ENCODE results near the gene SETD1B.
A peak's percentile ranks its signal among the peaks of the same experiment; 100 is the strongest.
"Not testable (repeated sequence)": the region's sequence is repeated elsewhere in the genome, so short reads cannot be mapped to it uniquely, and the experiment has no call there.

Gene SETD1B

DNA sequence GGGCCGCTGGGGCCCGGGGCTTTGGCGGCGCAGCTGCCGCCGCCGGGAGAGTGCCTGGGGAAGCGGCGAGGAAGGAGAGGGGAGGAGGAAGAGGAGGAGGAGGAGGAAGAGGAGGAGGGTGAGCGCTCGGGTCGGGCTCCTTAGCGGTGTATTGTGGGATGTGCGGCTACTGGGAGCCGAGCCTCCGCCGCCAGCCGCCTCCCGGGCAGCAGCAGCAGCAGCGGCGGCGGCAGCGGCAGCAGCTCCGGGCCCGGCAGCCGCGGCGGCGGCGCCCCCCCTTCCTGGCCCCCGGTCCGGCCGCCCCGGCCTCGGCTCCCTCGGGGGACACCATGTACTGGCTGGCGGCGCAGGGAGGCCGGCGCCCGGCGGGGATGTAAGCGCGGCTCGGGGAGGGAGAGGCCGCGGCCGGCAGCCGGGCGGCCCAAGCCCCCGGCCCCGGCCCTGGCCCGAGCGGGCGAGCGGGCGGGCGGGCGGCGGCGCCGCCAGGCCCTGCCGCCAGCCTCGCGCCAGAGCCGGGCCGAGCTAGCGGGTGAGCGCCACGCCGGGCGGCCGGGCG is at the start of gene SETD1B:
TSS of gene SETD1B (plus strand) at position 149 of the 556 bp plus-strand sequence. CDS start 729 bp downstream, outside the sequence.
- Histone ChIP-seq H3K36me3 (ENCODE audit: insufficient read depth, low read depth, low read length) (peaks cover 14% of the 10 kb centered on the region), H3K4me3 (ENCODE audit: low read length) (peak within 1 kb of the TSS; percentile 79), H3K9me3 (ENCODE audit: insufficient read depth, low read depth, low read length) (no peaks in the 10 kb centered on the region), H3K27ac (ENCODE audit: low read length) (peak within 1 kb of the TSS; percentile 99), H3K27me3 (ENCODE audit: insufficient read depth, low read length) (no peaks in the 10 kb centered on the region), H3K9ac (ENCODE audit: low read depth, low read length) (peak within 1 kb of the TSS; percentile 97), H3K4me1 (ENCODE audit: insufficient read depth, low read length) (peaks cover 13% of the 10 kb centered on the region)

DNA sequence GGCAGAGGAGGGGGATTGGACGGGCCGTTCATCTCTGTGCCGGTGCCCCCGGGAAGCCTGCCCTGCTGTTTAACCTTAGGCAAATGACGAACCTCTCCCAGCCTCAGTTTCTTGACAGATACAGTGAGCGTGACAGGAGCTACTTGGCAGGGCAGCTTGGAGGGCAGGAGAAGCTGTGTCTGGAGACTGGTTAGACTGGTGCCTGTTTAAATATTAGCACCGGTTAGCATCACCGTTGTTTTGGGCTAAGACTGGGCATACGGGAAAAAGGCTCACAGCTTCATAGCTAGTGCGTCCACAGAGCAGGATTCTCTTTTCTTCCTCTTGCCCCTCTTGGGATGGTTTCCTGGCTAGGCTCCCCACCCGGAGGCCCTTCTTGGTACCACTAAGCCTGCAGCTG is 49.0 kb upstream of the SETD1B start:
- Histone ChIP-seq H3K27ac (ENCODE audit: low read length) (no peak overlapping the region), H3K4me1 (ENCODE audit: insufficient read depth, low read length) (no peaks in the 10 kb centered on the region), H3K36me3 (ENCODE audit: insufficient read depth, low read depth, low read length) (peaks cover 24% of the 10 kb centered on the region), H3K9me3 (ENCODE audit: insufficient read depth, low read depth, low read length) (no peaks in the 10 kb centered on the region), H3K27me3 (ENCODE audit: insufficient read depth, low read length) (no peaks in the 10 kb centered on the region), H3K4me3 (ENCODE audit: low read length) (no peak overlapping the region), H3K9ac (ENCODE audit: low read depth, low read length) (no peak overlapping the region)

DNA sequence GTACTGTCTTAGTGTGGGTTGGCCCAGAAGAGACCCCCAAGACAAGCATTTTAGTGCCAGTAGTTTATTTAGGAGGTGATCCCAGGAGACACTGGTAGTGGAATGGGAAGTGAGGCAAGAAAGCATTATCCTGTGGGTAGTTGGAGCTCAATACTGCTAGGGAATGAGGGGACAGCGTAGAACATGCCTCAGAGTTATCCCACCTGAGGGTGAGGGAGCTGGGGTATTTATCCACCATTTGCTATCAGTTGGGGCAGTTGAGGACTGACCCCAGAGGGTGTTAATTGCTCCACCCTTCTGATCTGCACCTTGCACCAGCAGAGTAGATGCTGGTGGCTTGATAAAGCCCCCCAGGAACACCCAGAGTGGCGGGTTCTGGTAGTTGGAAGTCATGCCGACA is 48.2 kb upstream of the SETD1B start:
- Histone ChIP-seq H3K36me3 (ENCODE audit: insufficient read depth, low read depth, low read length) (peaks cover 17% of the 10 kb centered on the region; the same call in 1 of the 2 replicates), H3K9me3 (ENCODE audit: insufficient read depth, low read depth, low read length) (no peaks in the 10 kb centered on the region), H3K9ac (ENCODE audit: low read depth, low read length) (no peak overlapping the region), H3K4me3 (ENCODE audit: low read length) (no peak overlapping the region), H3K4me1 (ENCODE audit: insufficient read depth, low read length) (no peaks in the 10 kb centered on the region), H3K27ac (ENCODE audit: low read length) (no peak overlapping the region), H3K27me3 (ENCODE audit: insufficient read depth, low read length) (no peaks in the 10 kb centered on the region)

DNA sequence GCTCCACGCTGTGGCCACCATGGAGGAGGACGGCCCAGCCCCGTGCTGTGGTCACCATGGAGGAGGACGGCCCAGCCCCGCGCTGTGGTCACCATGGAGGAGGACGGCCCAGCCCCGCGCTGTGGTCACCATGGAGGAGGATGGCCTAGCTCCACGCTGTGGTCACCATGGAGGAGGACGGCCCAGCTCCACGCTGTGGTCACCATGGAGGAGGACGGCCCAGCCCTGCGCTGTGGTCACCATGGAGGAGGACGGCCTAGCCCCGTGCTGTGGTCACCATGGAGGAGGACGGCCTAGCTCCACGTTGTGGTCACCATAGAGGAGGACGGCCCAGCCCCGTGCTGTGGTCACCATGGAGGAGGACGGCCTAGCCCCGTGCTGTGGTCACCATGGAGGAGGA is 45.3 kb upstream of the SETD1B start:
- H3K4me1 ChIP-seq (ENCODE audit: insufficient read depth, low read length); H3K27me3 ChIP-seq (ENCODE audit: insufficient read depth, low read length); H3K9ac ChIP-seq (ENCODE audit: low read depth, low read length); H3K36me3 ChIP-seq (ENCODE audit: insufficient read depth, low read depth, low read length); H3K9me3 ChIP-seq (ENCODE audit: insufficient read depth, low read depth, low read length); H3K27ac ChIP-seq (ENCODE audit: low read length); H3K4me3 ChIP-seq (ENCODE audit: low read length): not testable (repeated sequence)

DNA sequence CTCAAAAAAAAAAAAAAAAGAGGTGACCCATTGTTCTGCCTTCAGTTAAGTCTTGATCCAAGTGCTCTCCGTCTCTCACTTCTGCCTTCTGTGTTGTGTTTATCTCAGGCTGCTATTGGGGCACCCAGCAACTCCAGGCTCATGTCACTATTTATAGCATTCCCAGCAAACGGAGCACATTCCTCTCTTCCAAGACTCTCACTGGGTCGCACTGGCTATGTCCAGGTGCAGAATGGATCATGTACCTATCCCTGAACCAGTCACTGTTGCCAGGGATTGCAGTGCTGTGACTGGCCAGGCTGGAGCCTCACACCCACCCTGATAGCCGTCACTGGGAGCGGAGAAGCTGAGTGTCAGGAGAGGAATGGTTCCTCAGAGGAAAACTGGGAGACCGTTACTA is 41.5 kb upstream of the SETD1B start:
- H3K9me3 ChIP-seq (ENCODE audit: insufficient read depth, low read depth, low read length): no peaks in the 10 kb centered on the region
- H3K36me3 ChIP-seq (ENCODE audit: insufficient read depth, low read depth, low read length): peaks cover 10% of the 10 kb centered on the region; the same call in 1 of the 2 replicates
- H3K27me3 ChIP-seq (ENCODE audit: insufficient read depth, low read length): no peaks in the 10 kb centered on the region
- no peak overlapping the region for H3K4me3 ChIP-seq (ENCODE audit: low read length)
- H3K9ac ChIP-seq (ENCODE audit: low read depth, low read length): no peak overlapping the region
- H3K4me1 ChIP-seq (ENCODE audit: insufficient read depth, low read length): no peaks in the 10 kb centered on the region; the same call in 1 of the 2 replicates
- no peak overlapping the region for H3K27ac ChIP-seq (ENCODE audit: low read length)

DNA sequence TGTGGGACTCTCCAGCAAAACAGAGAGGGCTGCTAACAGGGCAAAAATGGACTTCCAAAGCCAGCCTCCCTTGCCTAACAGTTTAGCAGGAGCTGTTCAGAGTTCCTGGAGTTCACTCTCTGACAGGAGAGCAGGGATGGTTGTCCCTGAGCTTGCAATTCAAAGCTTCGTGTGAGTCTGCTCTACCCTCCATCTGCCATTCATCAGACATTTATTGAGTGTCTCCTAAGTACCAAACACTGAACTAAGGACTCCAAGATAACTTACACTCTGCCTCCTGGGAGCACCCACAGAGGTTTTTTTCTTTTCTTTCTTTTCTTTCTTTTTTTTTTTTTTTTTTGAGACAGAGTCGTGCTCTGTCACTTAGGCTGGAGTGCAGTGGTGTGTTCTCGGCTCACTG is 39.0 kb upstream of the SETD1B start:
- H3K9me3 ChIP-seq (ENCODE audit: insufficient read depth, low read depth, low read length): no peaks in the 10 kb centered on the region
- no peaks in the 10 kb centered on the region for H3K27me3 ChIP-seq (ENCODE audit: insufficient read depth, low read length)
- H3K4me1 ChIP-seq (ENCODE audit: insufficient read depth, low read length): no peaks in the 10 kb centered on the region; the same call in 1 of the 2 replicates
- H3K36me3 ChIP-seq (ENCODE audit: insufficient read depth, low read depth, low read length): peaks cover 10% of the 10 kb centered on the region; the same call in 1 of the 2 replicates
- no peak overlapping the region for H3K4me3 ChIP-seq (ENCODE audit: low read length)
- H3K9ac ChIP-seq (ENCODE audit: low read depth, low read length): no peak overlapping the region
- no peak overlapping the region for H3K27ac ChIP-seq (ENCODE audit: low read length)

DNA sequence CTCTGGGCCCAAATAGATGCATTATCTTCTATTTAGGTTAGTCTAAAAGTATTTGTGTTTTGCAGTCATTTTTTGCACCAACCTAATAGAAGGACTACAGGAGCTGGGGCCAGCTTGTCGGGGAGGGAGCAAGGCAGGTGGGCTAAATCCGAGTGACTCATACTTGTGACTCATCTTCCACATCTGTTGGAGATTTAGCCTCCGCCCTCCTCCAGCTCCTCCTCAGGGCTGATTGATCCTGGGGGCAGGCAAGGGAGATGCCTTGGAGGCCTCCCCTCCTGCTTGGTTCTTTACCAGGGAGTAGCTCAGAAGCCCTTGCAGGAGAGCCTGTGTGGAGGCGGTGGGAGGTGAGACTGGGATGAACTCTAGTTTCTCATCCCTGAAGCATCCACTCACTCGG is 38.2 kb upstream of the SETD1B start:
- Histone ChIP-seq H3K36me3 (ENCODE audit: insufficient read depth, low read depth, low read length) (peaks cover 10% of the 10 kb centered on the region; the same call in 1 of the 2 replicates), H3K4me1 (ENCODE audit: insufficient read depth, low read length) (no peaks in the 10 kb centered on the region; the same call in 1 of the 2 replicates), H3K9ac (ENCODE audit: low read depth, low read length) (no peak overlapping the region), H3K9me3 (ENCODE audit: insufficient read depth, low read depth, low read length) (no peaks in the 10 kb centered on the region), H3K4me3 (ENCODE audit: low read length) (no peak overlapping the region), H3K27ac (ENCODE audit: low read length) (no peak overlapping the region), H3K27me3 (ENCODE audit: insufficient read depth, low read length) (no peaks in the 10 kb centered on the region)

DNA sequence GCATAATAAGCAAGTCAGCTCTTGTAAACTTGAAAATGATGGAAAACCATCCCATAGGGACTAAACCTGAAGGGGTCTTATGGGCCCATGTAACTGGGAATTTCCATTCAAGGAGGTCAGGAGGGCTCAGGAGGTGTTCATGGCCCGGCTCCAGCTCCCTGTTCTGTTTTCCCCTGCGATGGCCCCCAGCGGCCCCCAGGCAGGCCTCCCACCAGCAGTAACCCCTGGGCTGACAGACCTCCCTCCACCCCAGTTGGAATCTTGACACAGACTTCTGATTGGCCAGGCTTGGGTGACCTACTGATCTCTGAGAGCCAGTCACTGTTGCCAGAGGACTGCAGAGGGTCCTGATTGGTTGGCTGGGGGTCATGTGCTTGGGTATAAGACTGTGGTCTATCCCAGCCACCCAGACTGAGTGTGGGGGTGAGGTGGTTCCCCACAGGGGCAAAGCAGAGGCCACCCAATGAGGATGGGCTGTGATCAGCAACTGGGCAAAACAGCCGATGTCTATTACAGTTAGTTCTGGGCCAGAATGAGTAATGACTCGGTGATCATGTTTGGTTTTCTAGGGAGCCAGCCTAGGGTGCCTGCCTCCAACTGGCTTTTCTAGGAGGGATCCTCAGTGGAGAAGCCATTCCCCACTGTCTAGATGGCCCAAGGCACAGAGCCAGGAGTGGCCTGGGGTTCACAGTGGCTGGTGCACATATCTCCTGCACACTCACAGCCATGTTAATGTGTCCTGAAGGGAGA is 37.3 kb upstream of the SETD1B start:
- Histone ChIP-seq H3K9ac (ENCODE audit: low read depth, low read length) (no peak overlapping the region), H3K36me3 (ENCODE audit: insufficient read depth, low read depth, low read length) (peaks cover 10% of the 10 kb centered on the region; the same call in 1 of the 2 replicates), H3K9me3 (ENCODE audit: insufficient read depth, low read depth, low read length) (no peaks in the 10 kb centered on the region), H3K27ac (ENCODE audit: low read length) (no peak overlapping the region), H3K27me3 (ENCODE audit: insufficient read depth, low read length) (no peaks in the 10 kb centered on the region), H3K4me1 (ENCODE audit: insufficient read depth, low read length) (no peaks in the 10 kb centered on the region; the same call in 1 of the 2 replicates), H3K4me3 (ENCODE audit: low read length) (no peak overlapping the region)

DNA sequence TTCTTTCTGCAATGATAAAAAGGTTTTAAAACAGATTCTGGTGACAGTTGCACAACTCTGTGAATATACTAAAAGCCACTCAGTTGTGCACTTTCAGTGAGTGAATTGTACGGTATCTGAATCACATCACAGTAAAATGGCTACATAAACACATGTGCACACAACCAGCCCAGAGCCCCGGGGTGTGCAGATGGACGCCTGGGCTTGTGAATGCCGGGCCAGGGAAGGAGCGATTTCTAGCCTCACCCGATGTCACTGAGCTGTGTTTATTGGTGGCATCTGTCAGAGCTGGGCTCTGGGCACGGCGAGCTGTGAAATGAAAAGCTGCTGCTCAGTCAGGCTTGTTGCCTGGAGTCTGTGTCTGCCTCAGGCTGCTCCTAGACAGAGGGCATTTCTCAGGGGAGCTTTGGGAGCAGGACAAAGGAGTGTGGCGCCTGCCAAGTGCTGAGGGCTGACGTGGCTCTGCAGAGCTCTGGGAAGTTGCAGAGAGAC is 36.2 kb upstream of the SETD1B start:
- peaks cover 10% of the 10 kb centered on the region; the same call in 1 of the 2 replicates for H3K36me3 ChIP-seq (ENCODE audit: insufficient read depth, low read depth, low read length)
- H3K27ac ChIP-seq (ENCODE audit: low read length): no peak overlapping the region
- H3K9me3 ChIP-seq (ENCODE audit: insufficient read depth, low read depth, low read length): no peaks in the 10 kb centered on the region
- no peaks in the 10 kb centered on the region for H3K27me3 ChIP-seq (ENCODE audit: insufficient read depth, low read length)
- no peak overlapping the region for H3K9ac ChIP-seq (ENCODE audit: low read depth, low read length)
- no peaks in the 10 kb centered on the region; the same call in 1 of the 2 replicates for H3K4me1 ChIP-seq (ENCODE audit: insufficient read depth, low read length)
- H3K4me3 ChIP-seq (ENCODE audit: low read length): no peak overlapping the region

DNA sequence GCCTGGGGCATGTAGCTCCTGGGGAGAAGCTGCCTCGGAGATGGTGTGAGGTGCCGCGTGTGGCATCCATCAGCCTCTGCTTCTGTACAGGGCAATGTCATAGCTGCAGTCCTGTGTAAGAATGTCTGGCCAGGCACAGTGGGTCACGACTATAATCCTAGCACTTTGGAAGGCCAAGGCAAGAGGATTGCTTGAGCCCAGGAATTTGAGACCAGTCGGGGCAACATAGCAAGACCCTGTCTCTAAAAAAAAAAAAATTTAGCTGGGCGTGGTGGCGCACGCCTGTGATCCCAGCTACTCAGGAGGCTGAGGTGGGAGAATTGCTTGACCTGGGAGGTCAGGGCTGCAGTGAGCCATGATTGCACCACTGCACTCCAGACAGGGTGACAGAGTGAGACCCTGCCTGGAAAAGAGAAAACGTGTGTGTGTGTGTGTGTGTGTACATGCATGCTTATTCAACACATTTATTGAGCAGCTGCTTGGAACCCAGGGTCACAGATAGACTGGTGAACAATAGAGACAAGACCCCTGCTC is 34.4 kb upstream of the SETD1B start:
- Histone ChIP-seq H3K27me3 (ENCODE audit: insufficient read depth, low read length) (no peaks in the 10 kb centered on the region), H3K27ac (ENCODE audit: low read length) (no peak overlapping the region), H3K9ac (ENCODE audit: low read depth, low read length) (no peak overlapping the region), H3K4me1 (ENCODE audit: insufficient read depth, low read length) (peaks cover 3% of the 10 kb centered on the region), H3K36me3 (ENCODE audit: insufficient read depth, low read depth, low read length) (peaks cover 14% of the 10 kb centered on the region; the same call in 1 of the 2 replicates), H3K4me3 (ENCODE audit: low read length) (no peak overlapping the region), H3K9me3 (ENCODE audit: insufficient read depth, low read depth, low read length) (no peaks in the 10 kb centered on the region)

DNA sequence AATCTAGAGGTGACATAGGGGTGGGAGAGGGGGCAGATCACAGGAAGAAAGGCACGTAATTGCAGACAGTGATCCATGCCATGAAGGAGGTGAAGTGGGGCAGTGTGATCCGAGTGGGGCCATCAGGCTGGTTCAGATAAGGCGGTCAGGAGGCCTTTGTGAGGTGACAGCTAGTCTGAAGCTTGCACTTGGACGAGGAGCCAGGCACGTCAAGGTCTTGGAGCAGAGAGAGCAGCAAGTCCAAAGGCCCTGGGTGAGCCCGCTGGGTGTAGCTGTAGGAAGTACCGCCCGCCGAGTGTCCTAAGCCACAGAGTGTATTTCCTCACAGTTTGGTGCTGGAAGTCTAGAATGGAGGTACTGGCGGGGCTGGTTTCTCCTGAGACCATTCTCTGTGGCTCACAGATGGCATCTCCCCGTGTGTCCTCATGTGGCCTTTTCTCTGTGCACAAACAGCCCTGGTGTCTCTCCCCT is 33.9 kb upstream of the SETD1B start:
- H3K4me1 ChIP-seq (ENCODE audit: insufficient read depth, low read length): peaks cover 7% of the 10 kb centered on the region
- H3K27me3 ChIP-seq (ENCODE audit: insufficient read depth, low read length): no peaks in the 10 kb centered on the region
- H3K9me3 ChIP-seq (ENCODE audit: insufficient read depth, low read depth, low read length): no peaks in the 10 kb centered on the region
- H3K27ac ChIP-seq (ENCODE audit: low read length): no peak overlapping the region
- peaks cover 14% of the 10 kb centered on the region; the same call in 1 of the 2 replicates for H3K36me3 ChIP-seq (ENCODE audit: insufficient read depth, low read depth, low read length)
- H3K9ac ChIP-seq (ENCODE audit: low read depth, low read length): no peak overlapping the region
- H3K4me3 ChIP-seq (ENCODE audit: low read length): no peak overlapping the region
